IMR-90 (cell line): ENCODE data around the gene MRPS34. TPM values are rescaled to one million over a fixed set of nuclear protein-coding genes. Genes with fewer than 3 reads are reported as not detected.
A peak's percentile ranks its signal among the peaks of the same experiment; 100 is the strongest.

ENCODE experiments used
- ATAC-seq: fragments of 200-7000 bp; cut with Tn5 transposase; 2 replicates; pipeline ENCODE4 v1.9.1; 2020; ENCODE audit warnings: low read depth, mild to moderate bottlenecking, moderate library complexity
- BruUV-seq: library from RNA; stranded (reverse); fragments of 400-500 nt; replicated peaks from 2 replicates; lab custom pipeline; 2021; lab: Mats Ljungman, UMichigan
- CTCF ChIA-PET: fragments of 300-600 bp; formaldehyde crosslinking; extraction: SDS; loops from one replicate; lab custom pipeline; 2021; ENCODE audit warnings: antibody characterized with exemption; lab: Yijun Ruan, JAX
- POLR2A ChIA-PET: fragments of 300-600 bp; sonication (Branson Sonifier 250); formaldehyde crosslinking; loops from one replicate; lab custom pipeline; 2022; ENCODE audit warnings: antibody characterized with exemption; ENCODE audit not compliant: unreplicated experiment; lab: Charles Lee
- DNase-seq: peaks from one replicate; pipeline ENCODE4 v3.0.0; 2013
- H2AFZ ChIP-seq: replicated peaks from 2 replicates; pipeline ENCODE3; 2013; ENCODE audit warnings: low read length, mild to moderate bottlenecking; ENCODE audit not compliant: poor library complexity
- H2AK5ac ChIP-seq: 2 replicates; pipeline ENCODE4 v1.6.1; 2013; ENCODE audit warnings: low read depth, low read length, inconsistent platforms
- H2AK9ac ChIP-seq: replicated peaks from 2 replicates; pipeline ENCODE3; 2013; ENCODE audit warnings: mild to moderate bottlenecking, low read depth, low read length, moderate library complexity; ENCODE audit not compliant: poor library complexity
- H2BK120ac ChIP-seq: 2 replicates; pipeline ENCODE4 v1.6.1; 2013; ENCODE audit warnings: low read depth, low read length, inconsistent platforms
- H2BK15ac ChIP-seq: 3 replicates; pipeline ENCODE4 v1.6.1; 2013; ENCODE audit warnings: low read depth, low read length, inconsistent platforms
- H2BK20ac ChIP-seq: 2 replicates; pipeline ENCODE4 v1.6.1; 2013; ENCODE audit warnings: low read depth, mild to moderate bottlenecking, inconsistent platforms, low read length, moderate library complexity
- H2BK5ac ChIP-seq: 2 replicates; pipeline ENCODE4 v1.6.1; 2013; ENCODE audit warnings: mild to moderate bottlenecking, low read depth, low read length, inconsistent platforms; ENCODE audit not compliant: poor library complexity, severe bottlenecking
- H3K14ac ChIP-seq: replicated peaks from 2 replicates; pipeline ENCODE4 v1.6.1; 2013; ENCODE audit warnings: low read depth, low read length, inconsistent platforms
- H3K18ac ChIP-seq: 2 replicates; pipeline ENCODE4 v1.6.1; 2013; ENCODE audit warnings: low read depth, low read length, control low read depth
- H3K23ac ChIP-seq: 2 replicates; pipeline ENCODE4 v1.6.1; 2013; ENCODE audit warnings: low read depth, low read length, inconsistent platforms
- H3K27ac ChIP-seq: 2 replicates; pipeline ENCODE4 v1.5.1; 2013; ENCODE audit warnings: mild to moderate bottlenecking, control low read depth, low read length; ENCODE audit not compliant: insufficient read depth
- H3K27me3 ChIP-seq: 2 replicates; pipeline ENCODE4 v1.6.1; 2013; ENCODE audit warnings: low read length; ENCODE audit not compliant: control insufficient read depth, insufficient read depth
- H3K36me3 ChIP-seq: 2 replicates; pipeline ENCODE4 v1.6.1; 2013; ENCODE audit warnings: low read length, mixed read lengths; ENCODE audit not compliant: control insufficient read depth, insufficient read depth
- H3K4ac ChIP-seq: 2 replicates; pipeline ENCODE4 v1.6.1; 2013; ENCODE audit warnings: low read depth, low read length, inconsistent platforms
- H3K4me1 ChIP-seq: 2 replicates; pipeline ENCODE4 v1.6.1; 2013; ENCODE audit warnings: low read length, mixed read lengths; ENCODE audit not compliant: control insufficient read depth, insufficient read depth
- H3K4me2 ChIP-seq: 2 replicates; pipeline ENCODE4 v1.6.1; 2013; ENCODE audit warnings: low read depth, mild to moderate bottlenecking, control low read depth, low read length, moderate library complexity
- H3K4me3 ChIP-seq: 2 replicates; pipeline ENCODE4 v1.5.1; 2013; ENCODE audit warnings: low read depth, mild to moderate bottlenecking, control low read depth, low read length, moderate library complexity; ENCODE audit not compliant: insufficient read depth
- H3K56ac ChIP-seq: 2 replicates; pipeline ENCODE4 v1.6.1; 2013; ENCODE audit warnings: low read length, inconsistent platforms; ENCODE audit not compliant: insufficient read depth; ENCODE audit errors: extremely low read depth
- H3K79me1 ChIP-seq, 2 experiments: 2 replicates each; pipeline ENCODE4 v1.6.1; 2013; ENCODE audit warnings: low read length in 2 of 2, inconsistent platforms in 1 of 2, low read depth in 1 of 2
- H3K9ac ChIP-seq: 2 replicates; pipeline ENCODE4 v1.6.1; 2013; ENCODE audit warnings: low read depth, low read length, control low read depth
- H3K9me1 ChIP-seq: 2 replicates; pipeline ENCODE4 v1.6.1; 2013; ENCODE audit warnings: low read length, inconsistent platforms; ENCODE audit not compliant: insufficient read depth
- H3K9me3 ChIP-seq: 2 replicates; pipeline ENCODE4 v1.6.1; 2013; ENCODE audit warnings: low read length; ENCODE audit not compliant: control insufficient read depth, insufficient read depth
- H4K20me1 ChIP-seq: 2 replicates; pipeline ENCODE4 v1.6.1; 2013; ENCODE audit warnings: low read length, inconsistent platforms; ENCODE audit not compliant: insufficient read depth
- H4K5ac ChIP-seq: 2 replicates; pipeline ENCODE4 v1.6.1; 2013; ENCODE audit warnings: mild to moderate bottlenecking, low read depth, low read length, control low read depth
- H4K8ac ChIP-seq, 2 experiments: 2 replicates each; pipeline ENCODE4 v1.6.1; 2013; ENCODE audit warnings: low read depth in 2 of 2, low read length in 2 of 2, control low read depth in 1 of 2, inconsistent platforms in 1 of 2
- H4K91ac ChIP-seq: 2 replicates; pipeline ENCODE4 v1.6.1; 2013; ENCODE audit warnings: low read depth, low read length, inconsistent platforms; ENCODE audit not compliant: insufficient read depth
- CEBPB ChIP-seq: IDR thresholded peaks from 2 replicates; pipeline ENCODE4 v1.6.1; 2012; ENCODE audit warnings: low read depth, low read length, improper control_type of control experiment
- CTCF ChIP-seq: conservative IDR thresholded peaks from 2 replicates; pipeline ENCODE4 v1.5.1; 2012; ENCODE audit warnings: mild to moderate bottlenecking, low read depth, low read length, improper control_type of control experiment
- MAFK ChIP-seq: IDR thresholded peaks from 2 replicates; pipeline ENCODE4 v1.6.1; 2012; ENCODE audit warnings: low read depth, low read length, improper control_type of control experiment
- POLR2A ChIP-seq: IDR thresholded peaks from 2 replicates; pipeline ENCODE4 v1.6.1; 2012; ENCODE audit warnings: mild to moderate bottlenecking, low read depth, low read length
- RCOR1 ChIP-seq: IDR thresholded peaks from 2 replicates; pipeline ENCODE4 v1.6.1; 2012; ENCODE audit warnings: mild to moderate bottlenecking, low read length, improper control_type of control experiment; ENCODE audit not compliant: insufficient replicate concordance
- RFX5 ChIP-seq: IDR thresholded peaks from 2 replicates; pipeline ENCODE4 v1.8.0; 2012; ENCODE audit warnings: low read depth, mild to moderate bottlenecking, low read length, moderate library complexity
- WGBS, 2 experiments: methylation state at CpG; one replicate each; pipeline versions ENCODE4 v1.1.5 to v1.1.7; 2013; ENCODE audit warnings: missing lambda C conversion rate in 2 of 2; ENCODE audit not compliant: insufficient read length in 1 of 2; ENCODE audit errors: extremely low coverage in 2 of 2; 5-methylcytosine and 5-hydroxymethylcytosine counted together
- dilution Hi-C: fragments of 300-500 bp; cut with HindIII; formaldehyde crosslinking; loops from one replicate; pipeline ENCODE4 v1.14.3; 2018; ENCODE audit warnings: low sequenced_read_pairs; ENCODE audit not compliant: unreplicated experiment
- in situ Hi-C: fragments of 300-500 bp; cut with MboI; formaldehyde crosslinking; loops from 3 replicates; pipeline ENCODE4 v1.14.3; 2019; ENCODE audit warnings: low sequenced_read_pairs, inconsistent platforms, mixed read lengths
- intact Hi-C: fragments of 100-400 bp; cut with micrococcal nuclease; formaldehyde crosslinking; loops from 2 replicates; pipeline ENCODE4 v1.10.0; 2022
- polyA plus RNA-seq, 3 experiments: library from polyadenylated mRNA; depleted of rRNA; stranded (reverse); fragments of >200 nt; gene quantifications; 2 replicates each; pipeline ENCODE4 v1.2.3, GENCODE V29; 2012; ENCODE audit warnings: low replicate concordance in 1 of 3
- total RNA-seq: library from RNA; depleted of rRNA; stranded (reverse); fragments of >200 nt; gene quantifications from 2 replicates; pipeline ENCODE4 v1.2.3, GENCODE V29; 2012

Gene MRPS34
- total and polyA plus RNA-seq, 2 of the 4 experiments (the other 2 are of a cell fraction), result 68.5 to 80.4 TPM

DNA sequence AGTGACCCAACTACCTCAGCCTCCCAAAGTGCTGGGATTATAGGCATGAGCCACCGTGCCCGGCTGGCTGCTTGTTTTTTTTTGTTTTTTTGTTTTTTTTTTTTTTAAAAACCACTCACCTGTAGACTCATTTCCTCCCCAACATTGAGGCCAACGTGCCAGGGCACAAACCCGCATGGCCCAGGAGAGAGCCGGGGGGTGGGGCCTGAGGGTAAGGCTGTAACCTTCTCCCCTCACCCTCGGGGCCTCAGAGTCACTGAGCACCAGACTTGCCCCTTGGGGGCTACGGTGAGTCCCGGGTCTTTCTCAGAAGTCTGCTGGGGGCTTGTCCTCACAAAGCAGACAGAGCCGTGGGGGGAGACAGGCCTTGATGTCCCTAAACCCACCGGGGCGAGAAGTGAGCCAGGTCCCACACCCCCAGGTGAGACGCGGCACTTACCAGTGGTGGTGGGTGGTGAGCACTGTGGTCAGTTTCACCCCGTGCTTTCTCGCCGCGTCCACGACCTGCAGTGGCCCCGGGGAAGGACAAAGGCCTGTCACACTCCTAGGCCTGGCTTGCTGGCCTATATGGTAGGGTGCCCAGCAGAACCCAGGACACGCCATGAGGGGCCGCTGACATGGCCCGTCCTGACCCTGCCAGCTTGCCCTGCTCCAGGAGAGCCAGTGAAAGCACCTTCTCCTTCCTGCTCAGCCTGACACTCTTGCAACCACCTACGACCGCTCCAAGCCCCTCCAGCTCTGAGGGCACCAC lies 49.1 kb upstream of the MRPS34 start (continued):
- TF ChIP-seq RFX5, result no peak

- Histone ChIP-seq H3K36me3 (peaks cover 16% of the 10 kb centered on the region), H3K23ac (no peak overlapping the region), H3K14ac (no peak overlapping the region), H2AK9ac (no peak overlapping the region), H3K27me3 (no peaks in the 10 kb centered on the region), H4K5ac (no peak overlapping the region), H2BK20ac (no peak overlapping the region), H3K9ac (no peak overlapping the region), H4K8ac (no peak overlapping the region), H3K4me3 (no peak overlapping the region), H3K56ac (no peak overlapping the region), H3K4me2 (no peak overlapping the region), H2AK5ac (no peak overlapping the region), H2BK120ac (no peak overlapping the region), H3K27ac (no peak overlapping the region), H3K9me1 (no peaks in the 10 kb centered on the region; the same call in 1 of the 2 replicates), H2BK5ac (no peak overlapping the region), H3K9me3 (no peaks in the 10 kb centered on the region), H3K18ac (no peak overlapping the region), H2AFZ (peak overlapping the region; percentile 32), H2BK15ac (no peak overlapping the region), H3K79me1 (peaks cover 8 to 27% of the 10 kb centered on the region in 2 experiments; a peak in 3 of 4 replicates), H3K4ac (no peak overlapping the region), H4K91ac (no peak overlapping the region), H4K20me1 (0 out of 2 replicates have a peak, but pooled peaks cover 3% of the 10 kb centered on the region), H3K4me1 (peaks cover 4% of the 10 kb centered on the region; the same call in 1 of the 2 replicates)
- DNase-seq (no peak), ATAC-seq (no peak)
- dilution Hi-C loops, result no loop called here
- ChIA-PET POLR2A (no interaction called here), CTCF (no interaction called here)
- intact Hi-C loops, result no loop called here
- TF ChIP-seq CTCF, result no peak
- TF ChIP-seq CEBPB, result no peak
- TF ChIP-seq POLR2A, result no peak
- TF ChIP-seq RCOR1, result no peak
- no peak for TF ChIP-seq MAFK
- in situ Hi-C loops, result no loop called here
- BruUV-seq, result no TSS peak
- 85% methylated on average over 6 of the region's 12 CpGs; no CpG with 5 or more reads in 1 of the 2 experiments for WGBS, 2 experiments
Observed at GRCh38 chr16:1820946-1821290, 48.0 kb upstream of the MRPS34 start.
